OCI-LY1 (cell line): Measurements from ENCODE around the gene MUS81.

ENCODE experiments used
- H2AFZ ChIP-seq: fragments of 200-600 bp; sonication (generic), shearing (Covaris generic); 2 replicates; pipeline ENCODE4 v1.6.0; 2014; ENCODE audit warnings: antibody characterized with exemption, mild to moderate bottlenecking, low read length
- H3F3A ChIP-seq: fragments of 200-600 bp; sonication (generic), shearing (Covaris generic); 2 replicates; pipeline ENCODE4 v1.6.0; 2014; ENCODE audit warnings: mild to moderate bottlenecking, antibody characterized with exemption, low read length, moderate library complexity; ENCODE audit not compliant: insufficient read depth
- H3K27ac ChIP-seq: fragments of 200-600 bp; sonication (generic); 2 replicates; pipeline ENCODE4 v1.5.1; 2014; ENCODE audit warnings: low read length, mixed run types, mild to moderate bottlenecking, low read depth; ENCODE audit not compliant: poor library complexity, severe bottlenecking
- H3K27me3 ChIP-seq: fragments of 200-600 bp; sonication (generic); 2 replicates; pipeline ENCODE4 v1.6.0; 2014; ENCODE audit warnings: antibody characterized with exemption, mild to moderate bottlenecking, low read length, moderate library complexity; ENCODE audit not compliant: insufficient read depth
- H3K36me3 ChIP-seq: fragments of 200-600 bp; sonication (generic); 2 replicates; pipeline ENCODE4 v1.6.1; 2014; ENCODE audit warnings: mild to moderate bottlenecking, antibody characterized with exemption, low read length, moderate library complexity, mixed read lengths; ENCODE audit not compliant: insufficient read depth
- H3K4me1 ChIP-seq: fragments of 200-600 bp; sonication (generic); 2 replicates; pipeline ENCODE4 v1.5.1; 2014; ENCODE audit warnings: mild to moderate bottlenecking, low read length, moderate library complexity; ENCODE audit not compliant: insufficient read depth, severe bottlenecking
- H3K4me2 ChIP-seq: fragments of 200-600 bp; sonication (generic), shearing (Covaris generic); 2 replicates; pipeline ENCODE4 v1.6.1; 2014; ENCODE audit warnings: low read length
- H3K4me3 ChIP-seq: fragments of 200-600 bp; sonication (generic); 2 replicates; pipeline ENCODE4 v1.5.1; 2014; ENCODE audit warnings: low read length, low read depth, mild to moderate bottlenecking, mixed read lengths; ENCODE audit not compliant: poor library complexity, severe bottlenecking
- H3K79me2 ChIP-seq: fragments of 200-600 bp; shearing (Covaris generic); 2 replicates; pipeline ENCODE4 v1.6.1; 2016; ENCODE audit warnings: mixed run types, low read length, mixed read lengths; ENCODE audit not compliant: insufficient read depth
- H3K9ac ChIP-seq: fragments of 200-600 bp; sonication (generic), shearing (Covaris generic); 2 replicates; pipeline ENCODE4 v1.6.1; 2014; ENCODE audit warnings: mild to moderate bottlenecking, low read length, mixed read lengths
- H3K9me2 ChIP-seq: fragments of 200-600 bp; sonication (generic), shearing (Covaris generic); 2 replicates; pipeline ENCODE4 v1.6.1; 2014; ENCODE audit warnings: low read depth, mild to moderate bottlenecking, low read length, mixed read lengths
- H3K9me3 ChIP-seq: fragments of 200-600 bp; shearing (Covaris generic); 2 replicates; pipeline ENCODE4 v1.6.1; 2014; ENCODE audit warnings: low read length, mixed read lengths
- H4K20me1 ChIP-seq: fragments of 200-600 bp; sonication (generic), shearing (Covaris generic); 2 replicates; pipeline ENCODE4 v1.6.0; 2016; ENCODE audit warnings: mild to moderate bottlenecking, low read length; ENCODE audit not compliant: insufficient read depth
- EZH2 ChIP-seq: fragments of 200-600 bp; sonication (generic), shearing (Covaris generic); IDR thresholded peaks from 2 replicates; pipeline ENCODE4 v1.8.0; 2017; ENCODE audit warnings: borderline replicate concordance, mixed run types, mild to moderate bottlenecking, antibody characterized with exemption, low read length, moderate library complexity, mixed read lengths
- TF ChIP-seq, protein P1 (sequence below): fragments of 200-600 bp; sonication (generic), shearing (Covaris generic); IDR thresholded peaks from 2 replicates; pipeline ENCODE4 v1.5.1; 2017; ENCODE audit warnings: mild to moderate bottlenecking, antibody characterized with exemption, low read length, moderate library complexity, mixed read lengths

Gene MUS81

DNA sequence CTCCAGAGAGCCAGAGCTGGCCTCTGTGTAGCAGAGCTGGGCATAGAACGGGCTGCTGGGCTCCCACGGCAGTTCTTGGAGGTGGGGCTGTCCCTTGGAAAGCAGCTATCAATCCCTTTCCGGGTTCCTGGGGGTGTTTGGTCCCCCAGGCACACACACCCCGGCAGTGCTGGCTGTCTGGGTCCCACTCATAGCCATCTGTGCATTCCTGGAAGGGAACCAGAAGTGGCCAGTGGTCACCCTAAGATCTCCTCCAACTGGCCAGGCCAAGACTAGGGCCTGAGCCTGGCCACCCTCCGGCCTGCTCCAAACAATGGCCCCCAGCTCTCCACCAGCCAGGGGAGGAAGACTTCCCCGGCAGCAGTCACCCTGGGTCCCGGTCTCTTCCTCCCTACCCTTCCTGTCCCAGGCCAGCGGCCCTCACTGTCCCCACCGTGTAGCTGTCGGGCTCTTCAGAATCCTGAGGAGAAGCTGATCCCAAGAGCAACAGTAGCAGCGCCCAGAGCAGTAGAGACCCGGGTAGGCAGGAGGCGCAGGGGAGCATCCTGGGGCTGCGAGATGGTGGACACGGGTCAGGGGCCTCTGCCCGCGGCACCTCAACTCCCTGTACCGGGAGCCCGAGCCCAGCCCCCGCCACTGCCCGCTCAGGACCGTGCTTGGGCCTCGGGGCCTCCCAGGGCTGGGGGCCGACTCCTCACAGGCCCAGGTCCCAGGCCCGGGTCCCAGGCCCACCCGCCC, 11.7 kb downstream of the MUS81 start:
- Histone ChIP-seq H3K4me3 (no peak overlapping the region), H3K9ac (no peak overlapping the region), H3K4me2 (no peak overlapping the region), H3K4me1 (peaks cover 10% of the 10 kb centered on the region), H3K9me3 (no peaks in the 10 kb centered on the region), H3K27me3 (peaks cover 3% of the 10 kb centered on the region; the same call in 1 of the 2 replicates), H3K79me2 (no peaks in the 10 kb centered on the region), H3K9me2 (no peaks in the 10 kb centered on the region), H3F3A (no peaks in the 10 kb centered on the region), H2AFZ (no peak overlapping the region), H3K36me3 (peaks cover 5% of the 10 kb centered on the region), H4K20me1 (no peaks in the 10 kb centered on the region), H3K27ac (no peak overlapping the region)
- TF ChIP-seq EZH2, result no peak
- TF ChIP-seq, protein P1, sequence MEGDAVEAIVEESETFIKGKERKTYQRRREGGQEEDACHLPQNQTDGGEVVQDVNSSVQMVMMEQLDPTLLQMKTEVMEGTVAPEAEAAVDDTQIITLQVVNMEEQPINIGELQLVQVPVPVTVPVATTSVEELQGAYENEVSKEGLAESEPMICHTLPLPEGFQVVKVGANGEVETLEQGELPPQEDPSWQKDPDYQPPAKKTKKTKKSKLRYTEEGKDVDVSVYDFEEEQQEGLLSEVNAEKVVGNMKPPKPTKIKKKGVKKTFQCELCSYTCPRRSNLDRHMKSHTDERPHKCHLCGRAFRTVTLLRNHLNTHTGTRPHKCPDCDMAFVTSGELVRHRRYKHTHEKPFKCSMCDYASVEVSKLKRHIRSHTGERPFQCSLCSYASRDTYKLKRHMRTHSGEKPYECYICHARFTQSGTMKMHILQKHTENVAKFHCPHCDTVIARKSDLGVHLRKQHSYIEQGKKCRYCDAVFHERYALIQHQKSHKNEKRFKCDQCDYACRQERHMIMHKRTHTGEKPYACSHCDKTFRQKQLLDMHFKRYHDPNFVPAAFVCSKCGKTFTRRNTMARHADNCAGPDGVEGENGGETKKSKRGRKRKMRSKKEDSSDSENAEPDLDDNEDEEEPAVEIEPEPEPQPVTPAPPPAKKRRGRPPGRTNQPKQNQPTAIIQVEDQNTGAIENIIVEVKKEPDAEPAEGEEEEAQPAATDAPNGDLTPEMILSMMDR, result no peak

DNA sequence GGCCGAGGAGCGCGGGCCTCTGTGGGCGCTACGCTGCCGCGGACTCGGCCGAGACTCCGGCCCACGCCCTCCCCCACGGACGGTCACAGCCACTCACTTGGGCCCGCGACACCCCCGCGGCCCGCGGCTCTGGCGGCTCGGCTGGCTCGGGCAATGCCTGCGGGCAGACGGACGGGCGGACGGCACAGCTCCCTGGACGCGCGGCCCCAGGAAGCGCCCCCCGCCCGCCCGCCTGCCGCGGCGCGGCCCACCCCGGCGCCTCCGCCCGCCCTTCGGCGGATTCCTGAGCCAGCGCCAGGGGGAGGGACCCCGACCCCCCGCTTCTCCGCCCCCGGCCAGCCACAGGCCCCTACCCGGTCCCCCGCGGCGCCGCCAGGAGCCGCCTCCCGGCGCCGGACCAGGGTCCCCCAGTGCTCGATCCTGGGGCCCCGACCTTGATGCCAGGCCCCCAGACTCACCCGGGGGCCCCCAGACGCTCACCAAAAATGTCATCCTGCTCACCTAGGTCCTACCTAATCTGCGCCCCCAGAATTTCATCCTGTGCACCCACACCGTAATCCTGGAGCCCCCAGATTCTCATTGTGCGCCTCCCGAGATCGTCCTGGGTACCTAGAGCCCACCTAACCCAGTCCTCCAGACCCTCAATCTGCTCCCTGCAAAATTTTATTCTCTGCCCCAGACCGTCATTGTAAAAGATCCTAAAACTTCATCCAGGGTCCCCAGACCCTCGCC, 12.5 kb downstream of the MUS81 start, which contains the start of gene EFEMP2:
Gene EFEMP2 (minus strand): TSS at position 215 of the 732 bp plus-strand sequence. CDS start 446 bp downstream, outside the sequence.
- H3K9ac ChIP-seq, result peak within 1 kb of the TSS; percentile 43; the same call in 1 of the 2 replicates
- peak within 1 kb of the TSS; percentile 71 for H3K4me2 ChIP-seq
- no peaks in the 10 kb centered on the region for H4K20me1 ChIP-seq
- no peaks in the 10 kb centered on the region for H3F3A ChIP-seq
- H3K27me3 ChIP-seq, result peaks cover 3% of the 10 kb centered on the region; the same call in 1 of the 2 replicates
- H3K36me3 ChIP-seq, result no peaks in the 10 kb centered on the region
- no peaks in the 10 kb centered on the region for H3K9me2 ChIP-seq
- no peaks in the 10 kb centered on the region for H3K9me3 ChIP-seq
- TF ChIP-seq, protein P1, result no peak
- no peak for TF ChIP-seq EZH2
- peak within 1 kb of the TSS; percentile 59 for H3K4me3 ChIP-seq
- H3K4me1 ChIP-seq, result peaks cover 10% of the 10 kb centered on the region
- H2AFZ ChIP-seq, result no peak within 1 kb of the TSS
- H3K27ac ChIP-seq, result no peak within 1 kb of the TSS
- no peaks in the 10 kb centered on the region for H3K79me2 ChIP-seq

DNA sequence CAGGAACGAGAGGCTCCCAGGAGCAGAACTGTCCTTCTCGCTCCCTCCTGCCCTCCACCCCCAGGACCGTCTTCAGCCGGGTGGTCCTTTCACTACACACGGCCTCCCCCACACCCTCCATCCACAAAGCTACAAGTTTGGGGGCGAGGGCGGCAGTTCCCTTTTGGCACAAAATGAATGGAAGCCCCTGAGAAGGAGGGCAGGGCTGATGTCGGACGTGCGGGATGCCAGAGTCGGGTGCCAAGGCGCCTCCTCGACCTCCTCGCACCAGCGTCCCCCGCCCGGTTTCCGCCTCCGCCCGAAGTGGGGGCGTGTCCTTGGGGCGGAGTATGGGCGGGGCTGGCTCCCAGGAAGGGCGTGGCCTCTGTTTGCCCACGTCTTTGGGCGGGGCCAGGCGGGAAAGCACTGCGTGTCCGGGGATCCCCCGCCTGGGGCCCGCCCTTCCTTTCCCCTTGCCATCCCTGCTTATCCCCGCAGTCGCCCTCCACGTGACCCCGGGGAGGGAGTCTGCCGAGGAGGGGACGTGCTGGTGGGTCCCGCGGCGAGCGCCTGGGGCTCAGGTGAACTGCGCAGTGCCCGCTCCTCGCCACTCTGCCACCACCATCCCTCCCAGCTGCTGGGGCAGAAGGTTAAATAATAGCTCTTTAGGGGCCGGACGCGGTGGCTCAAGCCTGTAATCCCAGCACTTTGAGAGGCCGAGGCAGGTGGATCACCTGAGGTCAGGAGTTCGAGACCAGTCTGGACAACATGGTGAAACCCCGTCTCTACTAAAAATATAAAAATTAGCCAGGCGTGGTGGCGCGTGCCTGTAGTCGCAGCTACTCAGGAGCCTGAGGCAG, 13.3 kb downstream of the MUS81 start:
- Histone ChIP-seq H3K9me3 (no peaks in the 10 kb centered on the region), H3K27ac (no peak overlapping the region), H3K27me3 (peaks cover 3% of the 10 kb centered on the region; the same call in 1 of the 2 replicates), H2AFZ (no peak overlapping the region), H3K4me2 (peak overlapping the region; percentile 71), H4K20me1 (no peaks in the 10 kb centered on the region), H3K9ac (peak overlapping the region; percentile 43; the same call in 1 of the 2 replicates), H3K9me2 (no peaks in the 10 kb centered on the region), H3F3A (no peaks in the 10 kb centered on the region), H3K4me1 (peaks cover 10% of the 10 kb centered on the region), H3K36me3 (no peaks in the 10 kb centered on the region), H3K4me3 (peak overlapping the region; percentile 59), H3K79me2 (no peaks in the 10 kb centered on the region)
- TF ChIP-seq EZH2, result no peak
- TF ChIP-seq, protein P1, result no peak
